PC-3 (cell line): ENCODE results near the gene WNT5A. TPM values are rescaled to one million over a fixed set of nuclear protein-coding genes. Genes with fewer than 3 reads are reported as not detected.

Source experiments
- ATAC-seq: fragments of 200-7000 bp; cut with Tn5 transposase; 2 replicates; pipeline ENCODE4 v1.9.1; 2020; ENCODE audit warnings: mild to moderate bottlenecking, moderate library complexity
- BruUV-seq: library from RNA; stranded (reverse); fragments of 400-500 nt; replicated peaks from 2 replicates; lab custom pipeline; 2021; lab: Mats Ljungman, UMichigan
- CTCF ChIA-PET: fragments of 300-600 bp; sonication (Branson Sonifier 250); formaldehyde crosslinking; loops from one replicate; lab custom pipeline; 2022; ENCODE audit warnings: antibody characterized with exemption; lab: Charles Lee
- POLR2A ChIA-PET: fragments of 300-600 bp; sonication (Branson Sonifier 250); formaldehyde crosslinking; loops from one replicate; lab custom pipeline; 2022; ENCODE audit warnings: antibody characterized with exemption; ENCODE audit not compliant: unreplicated experiment; lab: Charles Lee
- DNase-seq: peaks from one replicate; pipeline ENCODE4 v3.0.0-alpha.2; 2015
- H2AFZ ChIP-seq: fragments of 300-600 bp; sonication (generic); 2 replicates; pipeline ENCODE4 v1.6.0; 2016; ENCODE audit warnings: antibody characterized with exemption, low read length
- H3F3A ChIP-seq: fragments of 300-600 bp; sonication (generic); one replicate; pipeline ENCODE4 v1.6.0; 2017; ENCODE audit warnings: antibody characterized with exemption, low read length, control low read depth, mild to moderate bottlenecking; ENCODE audit not compliant: unreplicated experiment
- H3K27ac ChIP-seq: fragments of 300-600 bp; sonication (generic); 2 replicates; pipeline ENCODE4 v1.5.1; 2016; ENCODE audit warnings: mild to moderate bottlenecking, low read length
- H3K27me3 ChIP-seq: fragments of 300-600 bp; sonication (generic); 2 replicates; pipeline ENCODE4 v1.6.1; 2016; ENCODE audit warnings: low read length, mixed read lengths
- H3K36me3 ChIP-seq: fragments of 300-600 bp; sonication (generic); 2 replicates; pipeline ENCODE4 v1.6.1; 2016; ENCODE audit warnings: low read depth, mixed run types, low read length, mixed read lengths
- H3K4me1 ChIP-seq: fragments of 300-600 bp; sonication (generic); 2 replicates; pipeline ENCODE4 v1.5.1; 2016; ENCODE audit warnings: low read length; ENCODE audit not compliant: insufficient read depth
- H3K4me2 ChIP-seq: fragments of 300-600 bp; sonication (generic); 2 replicates; pipeline ENCODE4 v1.6.0; 2016; ENCODE audit warnings: low read length
- H3K4me3 ChIP-seq: fragments of 300-600 bp; sonication (generic); 2 replicates; pipeline ENCODE4 v1.5.1; 2016; ENCODE audit warnings: mild to moderate bottlenecking, low read length, mixed read lengths
- H3K79me2 ChIP-seq: fragments of 300-600 bp; sonication (generic); 2 replicates; pipeline ENCODE4 v1.6.1; 2017; ENCODE audit warnings: low read length, mixed read lengths
- H3K9ac ChIP-seq: fragments of 300-600 bp; sonication (generic); 2 replicates; pipeline ENCODE4 v1.6.0; 2016; ENCODE audit warnings: mild to moderate bottlenecking, low read length
- H3K9me2 ChIP-seq: fragments of 300-600 bp; sonication (generic); replicated peaks from 2 replicates; pipeline ENCODE4 v1.6.1; 2016; ENCODE audit warnings: mixed run types, low read length, mixed read lengths
- H3K9me3 ChIP-seq: fragments of 300-600 bp; sonication (generic); 2 replicates; pipeline ENCODE4 v1.6.1; 2016; ENCODE audit warnings: low read length, mixed read lengths
- H4K20me1 ChIP-seq: fragments of 300-600 bp; sonication (generic); 2 replicates; pipeline ENCODE4 v1.6.1; 2016; ENCODE audit warnings: low read length, mixed read lengths
- CTCF ChIP-seq: fragments of 300-600 bp; sonication (generic); conservative IDR thresholded peaks from 2 replicates; pipeline ENCODE4 v1.5.1; 2017; ENCODE audit warnings: antibody characterized with exemption, low read depth, mild to moderate bottlenecking, low read length
- EZH2 ChIP-seq: fragments of 300-600 bp; sonication (generic); IDR thresholded peaks from one replicate; pipeline ENCODE4 v1.6.1; 2017; ENCODE audit warnings: antibody characterized with exemption, mild to moderate bottlenecking, low read length; ENCODE audit not compliant: unreplicated experiment
- EZH2phosphoT487 ChIP-seq: fragments of 300-600 bp; sonication (generic); IDR thresholded peaks from 2 replicates; pipeline ENCODE4 v1.6.1; 2018; ENCODE audit warnings: mild to moderate bottlenecking, antibody characterized with exemption, low read length, borderline replicate concordance
- intact Hi-C: fragments of 100-400 bp; cut with micrococcal nuclease; formaldehyde crosslinking; loops from 2 replicates; pipeline ENCODE4 v1.9.0; 2023
- total RNA-seq: library from RNA; depleted of rRNA; stranded (reverse); fragments of >200 nt; gene quantifications from 2 replicates; pipeline ENCODE4 v1.2.3, GENCODE V29; 2014

The WNT5A gene
- total RNA-seq, 1 experiment from 2014 or later = 21.8 TPM

GRCh38 chr3:55488398-55489055 is 1.4 kb upstream of the WNT5A start:
- H3K9me2 ChIP-seq = no peaks in the 10 kb centered on the region
- no peak for ATAC-seq
- H3K36me3 ChIP-seq = no peaks in the 10 kb centered on the region
- peak; percentile 70 for DNase-seq
- H3K4me3 ChIP-seq = peak overlapping the region; percentile 90
- no peaks in the 10 kb centered on the region for H3K27me3 ChIP-seq
- H4K20me1 ChIP-seq = no peaks in the 10 kb centered on the region
- H3K9me3 ChIP-seq = no peaks in the 10 kb centered on the region
- peaks cover 4% of the 10 kb centered on the region for H3F3A ChIP-seq
- ChIA-PET POLR2A (interaction anchor here (0.6 kb wide), 1 partner anchor 392 kb away, joined by 4 read pairs; no protein-coding TSS in a partner anchor), CTCF (interaction anchor here (0.7 kb wide), 1 partner anchor 41 kb away, joined by 6 read pairs; no protein-coding TSS in a partner anchor)
- peak overlapping the region; percentile 93 for H3K4me2 ChIP-seq
- H2AFZ ChIP-seq = peak overlapping the region; percentile 92
- H3K79me2 ChIP-seq = peaks cover 30% of the 10 kb centered on the region
- peak overlapping the region; percentile 73 for H3K9ac ChIP-seq
- no TSS peak for BruUV-seq
- intact Hi-C loops = loop anchor here (5.0 kb wide), 1 partner anchor 309 kb away; no protein-coding TSS in a partner anchor
- no peak overlapping the region for H3K27ac ChIP-seq
- TF ChIP-seq CTCF (no peak), EZH2phosphoT487 (no peak), EZH2 (no peak)
- H3K4me1 ChIP-seq = peaks cover 45% of the 10 kb centered on the region

GRCh38 chr3:55487381-55488241 is 505 bp upstream of the WNT5A start:
- ChIA-PET POLR2A (interaction anchor here (0.7 kb wide), 1 partner anchor 308 kb away, joined by 3 read pairs; no protein-coding TSS in a partner anchor), CTCF (interaction anchor here (0.7 to 0.9 kb wide), 2 partner anchors 24 to 42 kb away, joined by 3 to 6 read pairs; no protein-coding TSS in a partner anchor)
- Histone ChIP-seq H3K36me3 (no peaks in the 10 kb centered on the region), H3K9me2 (no peaks in the 10 kb centered on the region), H2AFZ (peak overlapping the region; percentile 92), H3K9me3 (no peaks in the 10 kb centered on the region), H3F3A (peaks cover 4% of the 10 kb centered on the region), H3K79me2 (peaks cover 30% of the 10 kb centered on the region), H3K4me1 (peaks cover 45% of the 10 kb centered on the region), H4K20me1 (no peaks in the 10 kb centered on the region), H3K9ac (peak overlapping the region; percentile 73), H3K4me3 (peak overlapping the region; percentile 90), H3K27ac (peak overlapping the region; percentile 84), H3K27me3 (no peaks in the 10 kb centered on the region), H3K4me2 (peak overlapping the region; percentile 93)
- no TSS peak for BruUV-seq
- intact Hi-C loops = loop anchor here (2.0 to 5.0 kb wide), 3 partner anchors 157 to 763 kb away; no protein-coding TSS in a partner anchor
- DNase-seq (peak; percentile 55), ATAC-seq (peak; percentile 6)
- TF ChIP-seq EZH2phosphoT487 = no peak
- TF ChIP-seq EZH2 = no peak
